Measurements from ENCODE around the gene LRRC55. TPM values are rescaled to one million over a fixed set of nuclear protein-coding genes. Genes with fewer than 3 reads are reported as not detected.

The LRRC55 gene
- 1 to 10 TPM; 2.0 to 6.4 (median 5.8) TPM for polyA plus RNA-seq (ENCODE audit: insufficient read length in 4 of 4)

- DNase-seq (ENCODE audit: low read depth in 4 of 4, low spot score in 3 of 4): no peak
Observed at GRCh38 chr11:57181678-57182305, at the start of gene LRRC55. Gene LRRC55 (plus strand): TSS chr11:57181953. CDS start chr11:57182023, 70 bp downstream.

- DNase-seq (ENCODE audit: low read depth in 4 of 4, low spot score in 3 of 4): no peak
Observed at GRCh38 chr11:57133366-57134038, 48.3 kb upstream of the LRRC55 start.

GRCh38 chr11:57134284-57134683, 47.5 kb upstream of the LRRC55 start:
- no peak for DNase-seq (ENCODE audit: low read depth in 4 of 4, low spot score in 3 of 4)

- no peak for DNase-seq (ENCODE audit: low read depth in 4 of 4, low spot score in 3 of 4)
Observed at GRCh38 chr11:57135020-57135751, 46.6 kb upstream of the LRRC55 start.

GRCh38 chr11:57140568-57140967, 41.2 kb upstream of the LRRC55 start:
- no peak for DNase-seq (ENCODE audit: low read depth in 4 of 4, low spot score in 3 of 4)

- DNase-seq (ENCODE audit: low read depth in 4 of 4, low spot score in 3 of 4): no peak
Observed at GRCh38 chr11:57143459-57143858, 38.3 kb upstream of the LRRC55 start.

- DNase-seq (ENCODE audit: low read depth in 4 of 4, low spot score in 3 of 4): no peak
Observed at GRCh38 chr11:57144075-57144474, 37.7 kb upstream of the LRRC55 start.

GRCh38 chr11:57144531-57145320, 37.0 kb upstream of the LRRC55 start:
- no peak for DNase-seq (ENCODE audit: low read depth in 4 of 4, low spot score in 3 of 4)

- DNase-seq (ENCODE audit: low read depth in 4 of 4, low spot score in 3 of 4): no peak
Observed at GRCh38 chr11:57146301-57146700, 35.5 kb upstream of the LRRC55 start.

GRCh38 chr11:57148621-57149020, 33.1 kb upstream of the LRRC55 start:
- DNase-seq (ENCODE audit: low read depth in 4 of 4, low spot score in 3 of 4): no peak

GRCh38 chr11:57150454-57150917, 31.3 kb upstream of the LRRC55 start:
- no peak for DNase-seq (ENCODE audit: low read depth in 4 of 4, low spot score in 3 of 4)

- DNase-seq (ENCODE audit: low read depth in 4 of 4, low spot score in 3 of 4): no peak
Observed at GRCh38 chr11:57152134-57152533, 29.6 kb upstream of the LRRC55 start.

- DNase-seq (ENCODE audit: low read depth in 4 of 4, low spot score in 3 of 4): no peak
Observed at GRCh38 chr11:57153448-57153847, 28.3 kb upstream of the LRRC55 start.

- DNase-seq (ENCODE audit: low read depth in 4 of 4, low spot score in 3 of 4): no peak
Observed at GRCh38 chr11:57154739-57155138, 27.0 kb upstream of the LRRC55 start.

- DNase-seq (ENCODE audit: low read depth in 4 of 4, low spot score in 3 of 4): no peak
Observed at GRCh38 chr11:57155400-57155799, 26.4 kb upstream of the LRRC55 start.

- no peak for DNase-seq (ENCODE audit: low read depth in 4 of 4, low spot score in 3 of 4)
Observed at GRCh38 chr11:57155838-57156607, 25.7 kb upstream of the LRRC55 start.

- no peak for DNase-seq (ENCODE audit: low read depth in 4 of 4, low spot score in 3 of 4)
Observed at GRCh38 chr11:57156928-57157327, 24.8 kb upstream of the LRRC55 start.

GRCh38 chr11:57157624-57158023, 24.1 kb upstream of the LRRC55 start:
- DNase-seq (ENCODE audit: low read depth in 4 of 4, low spot score in 3 of 4): no peak

GRCh38 chr11:57158180-57158579, 23.6 kb upstream of the LRRC55 start:
- no peak for DNase-seq (ENCODE audit: low read depth in 4 of 4, low spot score in 3 of 4)

GRCh38 chr11:57158599-57158998, 23.2 kb upstream of the LRRC55 start:
- no peak for DNase-seq (ENCODE audit: low read depth in 4 of 4, low spot score in 3 of 4)
